Mesodermal cell (in vitro differentiated cells): ENCODE data around the gene C22orf39.

Experiments
- H3K27ac ChIP-seq: 2 replicates; pipeline ENCODE4 v1.7.0; 2013; ENCODE audit warnings: mild to moderate bottlenecking, low read depth, low read length, moderate library complexity; ENCODE audit not compliant: severe bottlenecking
- H3K36me3 ChIP-seq: 2 replicates; pipeline ENCODE4 v1.7.1; 2013; ENCODE audit warnings: mild to moderate bottlenecking, low read length, moderate library complexity; ENCODE audit not compliant: control insufficient read depth, insufficient read depth
- H3K4me1 ChIP-seq: one replicate; pipeline ENCODE4 v1.7.1; 2013; ENCODE audit warnings: mild to moderate bottlenecking, low read length; ENCODE audit not compliant: insufficient read depth, control insufficient read depth, poor library complexity, severe bottlenecking
- H3K4me3 ChIP-seq: 2 replicates; pipeline ENCODE4 v1.7.0; 2013; ENCODE audit warnings: low read length, control low read depth, mild to moderate bottlenecking; ENCODE audit not compliant: insufficient read depth, poor library complexity, severe bottlenecking; ENCODE audit errors: extremely low read depth
- H3K9me3 ChIP-seq: 2 replicates; pipeline ENCODE4 v1.7.1; 2013; ENCODE audit warnings: mild to moderate bottlenecking, low read length, moderate library complexity; ENCODE audit not compliant: control insufficient read depth
- WGBS, 2 experiments: methylation state at CpG; one replicate each; pipeline ENCODE4 v1.1.5; 2013; ENCODE audit warnings: missing lambda C conversion rate in 2 of 2; ENCODE audit not compliant: insufficient coverage in 2 of 2; 5-methylcytosine and 5-hydroxymethylcytosine counted together

The C22orf39 gene

GRCh38 chr22:19396934-19397733 is 50.4 kb downstream of the C22orf39 start:
- no peaks in the 10 kb centered on the region for H3K4me1 ChIP-seq
- no peak overlapping the region for H3K27ac ChIP-seq
- WGBS, 2 experiments: 95 to 98% methylated on average over 4 to 5 of the region's 6 CpGs
- peaks cover 89% of the 10 kb centered on the region for H3K36me3 ChIP-seq
- no peaks in the 10 kb centered on the region for H3K9me3 ChIP-seq
- no peak overlapping the region for H3K4me3 ChIP-seq

GRCh38 chr22:19396561-19396933 is 51.0 kb downstream of the C22orf39 start:
- H3K27ac ChIP-seq: no peak overlapping the region
- peaks cover 89% of the 10 kb centered on the region for H3K36me3 ChIP-seq
- H3K4me1 ChIP-seq: no peaks in the 10 kb centered on the region
- no peaks in the 10 kb centered on the region for H3K9me3 ChIP-seq
- 97 to 98% methylated on average over 5 of the region's 6 CpGs for WGBS, 2 experiments
- no peak overlapping the region for H3K4me3 ChIP-seq

- WGBS, 2 experiments: 94 to 98% methylated on average over 3 to 4 of the region's 4 CpGs
- Histone ChIP-seq H3K9me3 (no peaks in the 10 kb centered on the region), H3K27ac (no peak overlapping the region), H3K36me3 (peaks cover 88% of the 10 kb centered on the region), H3K4me1 (no peaks in the 10 kb centered on the region), H3K4me3 (no peak overlapping the region)
These were observed 52.2 kb downstream of the C22orf39 start for GRCh38 chr22:19395276-19395675.

GRCh38 chr22:19394274-19395050 is 53.0 kb downstream of the C22orf39 start:
- WGBS, 2 experiments: 96 to 98% methylated on average over 4 to 7 of the region's 8 CpGs
- H3K36me3 ChIP-seq: peaks cover 90% of the 10 kb centered on the region

GRCh38 chr22:19393704-19394103 is 53.8 kb downstream of the C22orf39 start:
- peaks cover 92% of the 10 kb centered on the region for H3K36me3 ChIP-seq
- 82 to 92% methylated on average over 5 of the region's 5 CpGs for WGBS, 2 experiments
- H3K4me3 ChIP-seq: no peak overlapping the region
- H3K4me1 ChIP-seq: no peaks in the 10 kb centered on the region
- H3K27ac ChIP-seq: no peak overlapping the region
- no peaks in the 10 kb centered on the region for H3K9me3 ChIP-seq

More at GRCh38 chr22:19394274-19395050, 53.0 kb downstream of the C22orf39 start:
- no peaks in the 10 kb centered on the region for H3K4me1 ChIP-seq
- H3K9me3 ChIP-seq: no peaks in the 10 kb centered on the region
- H3K4me3 ChIP-seq: no peak overlapping the region
- H3K27ac ChIP-seq: no peak overlapping the region
